ENCODE measurements around the gene ENTPD8. TPM values are rescaled to one million over a fixed set of nuclear protein-coding genes. Genes with fewer than 3 reads are reported as not detected.

ENTPD8 gene
- total and polyA plus RNA-seq, 2 experiments from 2014 or later: 7.1 to 16.5 TPM

GRCh38 chr9:137408651-137409405 is 32.3 kb downstream of the ENTPD8 start:
- WGBS (ENCODE audit: low lambda C conversion rate, missing lambda C conversion rate): 96% methylated on average over 24 of the region's 24 CpGs
- no peak overlapping the region for H3K27ac ChIP-seq

GRCh38 chr9:137407590-137408300 is 33.4 kb downstream of the ENTPD8 start:
- Histone ChIP-seq H3K79me2 (peaks cover 11% of the 10 kb centered on the region), H3K27ac (no peak overlapping the region), H3K36me3 (replicated peaks; ENCODE audit: insufficient read depth, low read depth) (no peaks in the 10 kb centered on the region), H2AFZ (no peak overlapping the region), H3K4me3 (no peak overlapping the region), H3K27me3 (no peaks in the 10 kb centered on the region), H4K20me1 (ENCODE audit: insufficient read depth, poor library complexity, severe bottlenecking) (peaks cover 3% of the 10 kb centered on the region), H3K4me2 (peak overlapping the region; percentile 98), H3K4me1 (ENCODE audit: insufficient read depth) (peaks cover 7% of the 10 kb centered on the region), H3K9me3 (ENCODE audit: low read depth) (no peaks in the 10 kb centered on the region), H3K9me2 (replicated peaks; ENCODE audit: insufficient read depth) (no peaks in the 10 kb centered on the region)
- WGBS (ENCODE audit: low lambda C conversion rate, missing lambda C conversion rate): 83% methylated on average over 30 of the region's 31 CpGs
- DNase-seq (ENCODE audit: low spot score): no peak
- TF ChIP-seq EZH2 (IDR thresholded peaks at IDR 0.05; ENCODE audit: borderline replicate concordance): no peak
- TF ChIP-seq EZH2phosphoT487 (IDR thresholded peaks at IDR 0.05; ENCODE audit: low read depth, severe bottlenecking, unreplicated experiment): no peak
- TF ChIP-seq CTCF (IDR thresholded peaks at IDR 0.05; ENCODE audit: poor library complexity): no peak

More at GRCh38 chr9:137408651-137409405, 32.3 kb downstream of the ENTPD8 start:
- no peak for DNase-seq (ENCODE audit: low spot score)
- no peak overlapping the region for H2AFZ ChIP-seq
- H3K9me2 ChIP-seq (replicated peaks; ENCODE audit: insufficient read depth): no peaks in the 10 kb centered on the region
- peaks cover 7% of the 10 kb centered on the region for H3K4me1 ChIP-seq (ENCODE audit: insufficient read depth)
- H3K27me3 ChIP-seq: no peaks in the 10 kb centered on the region
- H3K79me2 ChIP-seq: peaks cover 14% of the 10 kb centered on the region
- H3K36me3 ChIP-seq (replicated peaks; ENCODE audit: insufficient read depth, low read depth): no peaks in the 10 kb centered on the region
- H3K4me2 ChIP-seq: no peak overlapping the region
- H3K9me3 ChIP-seq (ENCODE audit: low read depth): no peaks in the 10 kb centered on the region
- TF ChIP-seq EZH2 (IDR thresholded peaks at IDR 0.05; ENCODE audit: borderline replicate concordance): no peak
- TF ChIP-seq CTCF (IDR thresholded peaks at IDR 0.05; ENCODE audit: poor library complexity): no peak
- no peak for TF ChIP-seq EZH2phosphoT487 (IDR thresholded peaks at IDR 0.05; ENCODE audit: low read depth, severe bottlenecking, unreplicated experiment)
- H4K20me1 ChIP-seq (ENCODE audit: insufficient read depth, poor library complexity, severe bottlenecking): peaks cover 3% of the 10 kb centered on the region
- no peak overlapping the region for H3K4me3 ChIP-seq

- Histone ChIP-seq H3K4me1 (ENCODE audit: insufficient read depth) (peaks cover 7% of the 10 kb centered on the region), H3K4me2 (peak overlapping the region; percentile 98), H3K9me2 (replicated peaks; ENCODE audit: insufficient read depth) (no peaks in the 10 kb centered on the region), H3K4me3 (peak overlapping the region; percentile 29), H3K79me2 (peaks cover 5% of the 10 kb centered on the region), H2AFZ (peak overlapping the region; percentile 54), H3K27me3 (no peaks in the 10 kb centered on the region), H3K36me3 (replicated peaks; ENCODE audit: insufficient read depth, low read depth) (no peaks in the 10 kb centered on the region), H3K9me3 (ENCODE audit: low read depth) (no peaks in the 10 kb centered on the region), H3K27ac (peak overlapping the region; percentile 43), H4K20me1 (ENCODE audit: insufficient read depth, poor library complexity, severe bottlenecking) (peaks cover 3% of the 10 kb centered on the region)
- 5% methylated on average over 30 of the region's 63 CpGs for WGBS (ENCODE audit: low lambda C conversion rate, missing lambda C conversion rate)
- TF ChIP-seq EZH2 (IDR thresholded peaks at IDR 0.05; ENCODE audit: borderline replicate concordance) (no peak), EZH2phosphoT487 (IDR thresholded peaks at IDR 0.05; ENCODE audit: low read depth, severe bottlenecking, unreplicated experiment) (no peak), CTCF (IDR thresholded peaks at IDR 0.05; ENCODE audit: poor library complexity) (peak; percentile 68)
- DNase-seq (ENCODE audit: low spot score): peak; percentile 91
Measured at GRCh38 chr9:137406876-137407589, 34.1 kb downstream of the ENTPD8 start.

Measured in hepatocyte (in vitro differentiated cells).